GM12878 (cell line): ENCODE data around the gene SMAD5. TPM values are rescaled to one million over a fixed set of nuclear protein-coding genes. Genes with fewer than 3 reads are reported as not detected.

ENCODE experiments used
- EP300 ChIP-seq, 2 experiments: fragments of 150-350 bp in 1 of 2; IDR thresholded peaks; 2 replicates each; pipeline ENCODE4 v1.6.1; 2011 to 2012; ENCODE audit warnings: low read depth in 2 of 2, low read length in 2 of 2, borderline replicate concordance in 1 of 2, improper control_type of control experiment in 1 of 2, inconsistent platforms in 1 of 2; ENCODE audit not compliant: control insufficient read depth in 1 of 2
- GATAD2B ChIP-seq: fragments of 450-650 bp; conservative IDR thresholded peaks from 2 replicates; pipeline ENCODE4 v1.6.1; 2017; ENCODE audit warnings: low read depth, mild to moderate bottlenecking, moderate library complexity
- HCFC1 ChIP-seq: fragments of 150-350 bp; IDR thresholded peaks from 2 replicates; pipeline ENCODE4 v1.6.1; 2014; ENCODE audit warnings: low read length
- NFYA ChIP-seq: IDR thresholded peaks from 2 replicates; pipeline ENCODE4 v1.6.1; 2011; ENCODE audit warnings: low read depth, mild to moderate bottlenecking, low read length, improper control_type of control experiment, borderline replicate concordance
- POLR2AphosphoS5 ChIP-seq: IDR thresholded peaks from 2 replicates; pipeline ENCODE4 v1.6.1; 2011; ENCODE audit warnings: mild to moderate bottlenecking, low read length, inconsistent platforms
- TCF12 ChIP-seq: IDR thresholded peaks from 2 replicates; pipeline ENCODE4 v1.6.1; 2011; ENCODE audit warnings: low read depth, mild to moderate bottlenecking, low read length
- ZNF384 ChIP-seq: IDR thresholded peaks from 2 replicates; pipeline ENCODE4 v1.6.1; 2012; ENCODE audit warnings: low read depth, mild to moderate bottlenecking, low read length, improper control_type of control experiment, borderline replicate concordance
- polyA plus RNA-seq, 11 experiments: library from polyadenylated mRNA; depleted of rRNA in 4 of 11; unstranded in 6 of 11; stranded (reverse) in 5 of 11; fragments of >200 nt; fragmentation: Nextera tagmentation in 4 of 11; fragmentation: Illumina TruSeq in 1 of 11; extraction: Ambion mirVana in 4 of 11; extraction: Trizol in 1 of 11; gene quantifications; 1 replicate in 1 of 11; 2 replicates in 10 of 11; pipeline versions ENCODE4 v1.2.1 to v1.2.3, GENCODE V29; 2011 to 2016; ENCODE audit warnings: inconsistent platforms in 2 of 11, missing spikeins in 2 of 11, low read depth in 1 of 11
- total RNA-seq, 4 experiments: library from RNA; depleted of rRNA in 3 of 4; stranded (reverse); fragments of >200 nt in 3 of 4; fragmentation: Illumina TruSeq in 1 of 4; extraction: Trizol in 1 of 4; gene quantifications; 2 replicates each; pipeline versions ENCODE4 v1.2.1 to v1.2.3, GENCODE V29; 2013 to 2021
- TF ChIP-seq, protein P1 (sequence below): IDR thresholded peaks from 2 replicates; pipeline ENCODE4 v1.6.1; 2012; ENCODE audit warnings: improper control_type of control experiment, low read depth, low read length; ENCODE audit not compliant: insufficient replicate concordance

SMAD5 gene
- total and polyA plus RNA-seq, 10 of the 15 experiments (the other 5 are each of a cell fraction or from before 2014, with no cell fraction given) = 3.6 to 40.6 (median 11.7) TPM

DNA sequence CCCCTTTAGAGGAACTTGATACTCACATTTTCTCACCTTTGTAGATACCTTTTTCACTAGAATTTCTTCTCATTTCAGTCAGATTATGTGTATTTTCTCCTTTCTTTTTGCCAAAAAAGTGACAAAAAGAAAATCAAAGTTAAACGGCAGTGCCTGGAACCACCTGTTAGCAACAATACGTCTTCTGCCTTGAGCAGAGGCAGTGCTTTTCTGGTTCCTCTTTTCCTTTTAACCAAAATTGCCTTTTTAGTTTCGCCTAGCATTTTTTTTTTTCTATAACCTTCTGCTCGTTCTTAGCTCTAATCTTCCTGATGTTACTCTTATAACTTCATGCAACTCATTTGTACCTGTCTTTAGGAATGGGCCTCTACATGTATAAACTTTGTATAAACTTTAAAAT, 34.3 kb downstream of the SMAD5 start (continued):
- TF ChIP-seq, protein P1, sequence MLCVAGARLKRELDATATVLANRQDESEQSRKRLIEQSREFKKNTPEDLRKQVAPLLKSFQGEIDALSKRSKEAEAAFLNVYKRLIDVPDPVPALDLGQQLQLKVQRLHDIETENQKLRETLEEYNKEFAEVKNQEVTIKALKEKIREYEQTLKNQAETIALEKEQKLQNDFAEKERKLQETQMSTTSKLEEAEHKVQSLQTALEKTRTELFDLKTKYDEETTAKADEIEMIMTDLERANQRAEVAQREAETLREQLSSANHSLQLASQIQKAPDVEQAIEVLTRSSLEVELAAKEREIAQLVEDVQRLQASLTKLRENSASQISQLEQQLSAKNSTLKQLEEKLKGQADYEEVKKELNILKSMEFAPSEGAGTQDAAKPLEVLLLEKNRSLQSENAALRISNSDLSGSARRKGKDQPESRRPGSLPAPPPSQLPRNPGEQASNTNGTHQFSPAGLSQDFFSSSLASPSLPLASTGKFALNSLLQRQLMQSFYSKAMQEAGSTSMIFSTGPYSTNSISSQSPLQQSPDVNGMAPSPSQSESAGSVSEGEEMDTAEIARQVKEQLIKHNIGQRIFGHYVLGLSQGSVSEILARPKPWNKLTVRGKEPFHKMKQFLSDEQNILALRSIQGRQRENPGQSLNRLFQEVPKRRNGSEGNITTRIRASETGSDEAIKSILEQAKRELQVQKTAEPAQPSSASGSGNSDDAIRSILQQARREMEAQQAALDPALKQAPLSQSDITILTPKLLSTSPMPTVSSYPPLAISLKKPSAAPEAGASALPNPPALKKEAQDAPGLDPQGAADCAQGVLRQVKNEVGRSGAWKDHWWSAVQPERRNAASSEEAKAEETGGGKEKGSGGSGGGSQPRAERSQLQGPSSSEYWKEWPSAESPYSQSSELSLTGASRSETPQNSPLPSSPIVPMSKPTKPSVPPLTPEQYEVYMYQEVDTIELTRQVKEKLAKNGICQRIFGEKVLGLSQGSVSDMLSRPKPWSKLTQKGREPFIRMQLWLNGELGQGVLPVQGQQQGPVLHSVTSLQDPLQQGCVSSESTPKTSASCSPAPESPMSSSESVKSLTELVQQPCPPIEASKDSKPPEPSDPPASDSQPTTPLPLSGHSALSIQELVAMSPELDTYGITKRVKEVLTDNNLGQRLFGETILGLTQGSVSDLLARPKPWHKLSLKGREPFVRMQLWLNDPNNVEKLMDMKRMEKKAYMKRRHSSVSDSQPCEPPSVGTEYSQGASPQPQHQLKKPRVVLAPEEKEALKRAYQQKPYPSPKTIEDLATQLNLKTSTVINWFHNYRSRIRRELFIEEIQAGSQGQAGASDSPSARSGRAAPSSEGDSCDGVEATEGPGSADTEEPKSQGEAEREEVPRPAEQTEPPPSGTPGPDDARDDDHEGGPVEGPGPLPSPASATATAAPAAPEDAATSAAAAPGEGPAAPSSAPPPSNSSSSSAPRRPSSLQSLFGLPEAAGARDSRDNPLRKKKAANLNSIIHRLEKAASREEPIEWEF = no peak
- TF ChIP-seq ZNF384 (peak; percentile 78; the same call in 1 of the 2 replicates), HCFC1 (no peak), NFYA (no peak), EP300 (IDR thresholded peaks at IDR 0.05; ENCODE audit: borderline replicate concordance in 1 of 2, control insufficient read depth in 1 of 2, low read depth in 2 of 2, low read length in 2 of 2) (0 out of 4 replicates have a peak, but pooled peaks of 1 of the 2 experiments have one; percentile 26), POLR2AphosphoS5 (no peak), GATAD2B (no peak), TCF12 (0 out of 2 replicates have a peak, but pooled peaks have one; percentile 23)
